Glutamatergic neuron (in vitro differentiated cells): ENCODE results near the gene SPDYE16. TPM values are rescaled to one million over a fixed set of nuclear protein-coding genes. Genes with fewer than 3 reads are reported as not detected.
"Not testable (repeated sequence)": the region's sequence is repeated elsewhere in the genome, so short reads cannot be mapped to it uniquely, and the experiment has no call there.

Experiments
- DNase-seq: peaks from one replicate; pipeline ENCODE4 v3.0.0; 2022
- H3K27ac Mint-ChIP-seq: one replicate; pipeline ENCODE4 v1.8.0; 2020; ENCODE audit warnings: mild to moderate bottlenecking, mixed read lengths, inconsistent platforms; ENCODE audit not compliant: unreplicated experiment
- H3K27me3 Mint-ChIP-seq: one replicate; pipeline ENCODE4 v1.8.0; 2020; ENCODE audit warnings: mild to moderate bottlenecking, moderate library complexity, mixed read lengths, inconsistent platforms; ENCODE audit not compliant: unreplicated experiment
- H3K36me3 Mint-ChIP-seq: one replicate; pipeline ENCODE4 v1.8.0; 2020; ENCODE audit warnings: mild to moderate bottlenecking, mixed read lengths, inconsistent platforms; ENCODE audit not compliant: unreplicated experiment
- H3K4me1 Mint-ChIP-seq: one replicate; pipeline ENCODE4 v1.8.0; 2020; ENCODE audit warnings: mild to moderate bottlenecking, low read depth, mixed read lengths, inconsistent platforms; ENCODE audit not compliant: unreplicated experiment
- H3K4me3 Mint-ChIP-seq: one replicate; pipeline ENCODE4 v1.8.0; 2020; ENCODE audit warnings: mild to moderate bottlenecking, mixed read lengths, inconsistent platforms; ENCODE audit not compliant: unreplicated experiment
- H3K9me3 Mint-ChIP-seq: one replicate; pipeline ENCODE4 v1.8.0; 2020; ENCODE audit warnings: mild to moderate bottlenecking, moderate library complexity, mixed read lengths, inconsistent platforms; ENCODE audit not compliant: unreplicated experiment
- total RNA-seq: library from RNA; stranded (reverse); fragmentation: NEBNext Ultra II Directional; extraction: Animal tissue kit (Norgen Biotek cat#: 25700); gene quantifications from one replicate; pipeline ENCODE4 v1.2.1, GENCODE V29; 2021; ENCODE audit not compliant: unreplicated experiment
- TF ChIP-seq, protein P1 (sequence below): fragments of 200-600 bp; sonication (generic); IDR thresholded peaks from one replicate; pipeline ENCODE4 v1.5.0; 2021; ENCODE audit not compliant: partially characterized antibody, unreplicated experiment

SPDYE16 gene
- total RNA-seq, 1 donor from 2014 or later, result 0.20 TPM

DNA sequence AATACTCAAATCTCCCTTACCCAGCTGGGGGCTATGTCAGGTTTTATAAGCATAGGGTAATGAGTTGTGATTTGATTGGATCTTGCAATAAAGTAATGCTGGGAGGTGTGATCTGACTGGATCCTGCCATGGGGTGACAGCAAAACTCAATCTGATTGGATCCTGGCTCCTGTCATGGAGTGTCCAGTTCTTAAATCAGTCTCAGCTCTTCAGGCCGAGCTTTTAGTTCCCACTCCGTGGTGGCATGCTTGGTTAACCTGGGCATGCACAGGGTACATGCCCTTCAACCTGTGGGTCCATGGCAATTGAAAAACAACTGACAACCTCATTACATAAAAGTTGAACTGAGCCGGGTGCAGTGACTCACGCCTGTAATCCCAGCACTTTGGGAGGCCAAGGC lies 16.9 kb downstream of the SPDYE16 start:
- DNase-seq, H3K4me1 Mint-ChIP-seq, H3K4me3 Mint-ChIP-seq, H3K36me3 Mint-ChIP-seq, H3K27me3 Mint-ChIP-seq, H3K27ac Mint-ChIP-seq, H3K9me3 Mint-ChIP-seq: not testable (repeated sequence)

DNA sequence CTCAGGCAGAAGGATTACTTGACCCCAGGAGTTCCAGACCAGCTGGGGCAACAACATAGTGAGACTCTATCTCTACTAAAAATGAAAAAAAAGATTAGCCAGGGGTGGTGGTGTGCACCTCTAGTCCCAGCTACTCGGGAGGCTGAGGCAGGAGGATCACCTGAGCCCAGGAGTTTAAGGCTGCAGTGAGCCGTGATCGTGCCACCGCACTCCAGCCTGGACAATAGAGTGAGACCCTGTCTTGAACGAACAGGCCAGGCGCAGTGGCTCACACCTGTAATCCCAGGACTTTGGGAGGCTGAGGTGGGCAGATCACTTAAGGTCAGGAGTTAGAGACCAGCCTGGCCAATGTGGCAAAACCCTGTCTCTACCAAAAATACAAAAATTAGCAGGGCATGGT lies 26.2 kb downstream of the SPDYE16 start:
- not testable (repeated sequence) for H3K36me3 Mint-ChIP-seq, H3K9me3 Mint-ChIP-seq, H3K4me3 Mint-ChIP-seq, H3K27me3 Mint-ChIP-seq, H3K4me1 Mint-ChIP-seq, DNase-seq
- peak overlapping the region; percentile 43 for H3K27ac Mint-ChIP-seq

DNA sequence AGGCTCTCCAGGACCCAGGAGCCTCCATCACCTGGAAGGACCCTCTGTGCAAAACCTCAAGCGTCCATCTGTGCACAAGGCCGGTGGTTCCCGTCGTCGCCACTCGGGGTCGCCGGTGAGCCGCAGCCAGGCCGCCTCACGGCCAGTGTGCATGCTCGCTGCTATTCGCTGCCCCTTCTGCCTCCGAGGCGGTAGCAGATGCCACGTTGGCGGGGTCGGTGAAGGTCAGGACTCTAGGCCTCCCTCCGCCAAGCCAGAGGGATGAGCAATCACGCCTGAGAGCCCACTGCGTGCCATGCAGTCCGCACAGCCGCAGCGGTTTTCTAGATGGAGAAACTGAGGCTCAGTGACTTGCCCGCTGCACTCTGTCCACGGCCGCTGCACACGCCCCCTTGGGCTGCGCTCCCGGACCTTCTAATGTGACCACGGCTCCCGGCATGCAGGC lies 27.1 kb downstream of the SPDYE16 start:
- TF ChIP-seq, protein P1, sequence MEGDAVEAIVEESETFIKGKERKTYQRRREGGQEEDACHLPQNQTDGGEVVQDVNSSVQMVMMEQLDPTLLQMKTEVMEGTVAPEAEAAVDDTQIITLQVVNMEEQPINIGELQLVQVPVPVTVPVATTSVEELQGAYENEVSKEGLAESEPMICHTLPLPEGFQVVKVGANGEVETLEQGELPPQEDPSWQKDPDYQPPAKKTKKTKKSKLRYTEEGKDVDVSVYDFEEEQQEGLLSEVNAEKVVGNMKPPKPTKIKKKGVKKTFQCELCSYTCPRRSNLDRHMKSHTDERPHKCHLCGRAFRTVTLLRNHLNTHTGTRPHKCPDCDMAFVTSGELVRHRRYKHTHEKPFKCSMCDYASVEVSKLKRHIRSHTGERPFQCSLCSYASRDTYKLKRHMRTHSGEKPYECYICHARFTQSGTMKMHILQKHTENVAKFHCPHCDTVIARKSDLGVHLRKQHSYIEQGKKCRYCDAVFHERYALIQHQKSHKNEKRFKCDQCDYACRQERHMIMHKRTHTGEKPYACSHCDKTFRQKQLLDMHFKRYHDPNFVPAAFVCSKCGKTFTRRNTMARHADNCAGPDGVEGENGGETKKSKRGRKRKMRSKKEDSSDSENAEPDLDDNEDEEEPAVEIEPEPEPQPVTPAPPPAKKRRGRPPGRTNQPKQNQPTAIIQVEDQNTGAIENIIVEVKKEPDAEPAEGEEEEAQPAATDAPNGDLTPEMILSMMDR, result peak; percentile 69
- H3K4me1 Mint-ChIP-seq, result no peaks in the 10 kb centered on the region
- H3K9me3 Mint-ChIP-seq, result peaks cover 3% of the 10 kb centered on the region
- peaks cover 2% of the 10 kb centered on the region for H3K27me3 Mint-ChIP-seq
- no peak overlapping the region for H3K4me3 Mint-ChIP-seq
- DNase-seq, result peak; percentile 84
- H3K36me3 Mint-ChIP-seq, result no peaks in the 10 kb centered on the region
- no peak overlapping the region for H3K27ac Mint-ChIP-seq

DNA sequence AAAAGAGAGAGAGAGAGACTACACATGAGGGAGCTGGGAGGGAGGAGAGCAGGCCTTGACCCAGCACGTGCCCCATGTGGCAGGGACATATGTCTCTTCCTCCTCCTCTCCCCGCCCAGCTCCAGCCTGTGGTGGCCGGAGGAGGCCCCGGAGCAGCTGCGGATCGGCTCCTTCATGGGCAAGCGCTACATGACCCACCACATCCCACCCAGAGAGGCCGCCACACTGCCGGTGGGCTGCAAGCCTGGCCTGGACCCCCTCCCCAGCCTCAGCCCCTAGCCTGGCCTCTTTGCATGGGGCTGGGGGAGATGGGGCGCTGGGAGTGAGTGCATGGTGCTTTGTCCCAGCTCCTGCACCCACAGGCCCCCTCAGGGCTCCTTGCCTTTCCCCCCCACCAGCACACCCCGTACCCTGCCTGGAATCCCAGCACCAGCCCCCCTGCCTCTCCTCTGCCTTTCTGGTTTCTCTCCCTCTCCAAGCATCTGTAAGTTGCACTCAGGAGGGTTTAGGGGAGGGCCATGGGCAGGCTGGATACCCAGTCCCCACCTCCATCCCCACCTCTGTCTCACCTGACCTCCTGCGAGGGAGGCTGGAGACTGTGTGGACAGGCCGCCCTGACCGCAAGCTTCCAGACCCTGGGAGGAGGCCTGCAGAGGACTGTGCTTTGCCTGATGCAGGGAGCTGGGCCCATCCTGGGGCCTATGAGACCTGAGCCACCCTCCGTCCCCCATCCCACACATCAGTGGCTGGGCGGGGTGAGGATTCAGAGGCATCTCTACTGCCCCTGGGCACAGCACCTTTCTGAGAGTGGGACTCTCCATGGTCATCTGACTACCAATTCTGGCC lies 27.9 kb downstream of the SPDYE16 start:
- Mint-ChIP-seq H3K9me3 (peaks cover 3% of the 10 kb centered on the region), H3K4me3 (no peak overlapping the region), H3K4me1 (no peaks in the 10 kb centered on the region), H3K36me3 (no peaks in the 10 kb centered on the region), H3K27ac (peak overlapping the region; percentile 73), H3K27me3 (peaks cover 2% of the 10 kb centered on the region)
- TF ChIP-seq, protein P1, result no peak
- peak; percentile 52 for DNase-seq

DNA sequence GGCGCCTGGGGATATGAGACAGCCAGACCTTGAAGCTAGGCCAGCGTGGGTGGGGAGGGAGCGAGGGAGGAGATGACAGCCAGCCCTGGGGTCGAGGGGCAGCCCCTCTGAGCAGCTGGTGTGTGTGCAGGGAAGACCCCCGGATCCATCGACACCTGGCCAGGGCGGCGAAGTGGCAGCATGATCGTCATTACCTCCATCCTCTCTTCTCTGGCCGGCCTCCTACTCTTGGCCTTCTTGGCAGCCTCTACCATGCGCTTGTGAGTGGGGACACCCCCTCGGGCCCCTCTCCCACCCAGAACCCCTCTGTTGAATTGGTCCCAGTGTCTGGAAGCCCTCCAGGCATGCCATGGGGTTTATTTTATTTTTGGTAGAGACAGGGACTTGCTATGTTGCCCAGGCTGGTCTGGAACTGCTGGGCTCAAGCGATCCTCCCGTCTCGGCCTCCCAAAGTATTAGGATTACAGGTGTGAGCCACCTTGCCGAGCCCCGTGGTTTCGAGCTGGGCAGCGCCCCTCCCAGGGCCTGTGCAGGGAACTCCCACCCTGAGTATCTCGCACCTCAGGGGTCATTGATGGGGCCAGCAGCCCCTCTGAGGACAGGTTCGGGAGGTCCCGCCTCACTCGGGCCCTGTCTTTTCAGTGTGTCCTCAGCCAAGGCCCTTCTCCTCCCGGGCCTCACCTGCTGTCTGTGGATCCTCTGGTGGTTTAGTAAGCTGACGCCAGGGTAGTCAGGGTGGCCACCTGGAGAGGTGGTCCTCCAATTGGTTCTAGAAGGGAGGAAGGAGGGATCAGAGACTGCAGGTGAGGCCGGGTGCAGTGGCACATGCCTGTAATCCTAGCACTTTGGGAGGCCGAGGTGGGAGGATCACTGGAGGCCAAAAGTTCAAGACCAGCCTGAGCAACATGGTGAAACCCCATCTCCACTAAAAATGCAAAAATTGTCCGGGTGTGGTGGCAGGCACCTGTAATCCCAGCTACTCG lies 29.0 kb downstream of the SPDYE16 start:
- DNase-seq, result no peak
- TF ChIP-seq, protein P1, result no peak
- Mint-ChIP-seq H3K36me3 (no peaks in the 10 kb centered on the region), H3K4me1 (peaks cover 2% of the 10 kb centered on the region), H3K27me3 (peaks cover 2% of the 10 kb centered on the region), H3K9me3 (peaks cover 6% of the 10 kb centered on the region), H3K27ac (peak overlapping the region; percentile 73), H3K4me3 (no peak overlapping the region)
